Suprapubic skin (tissue), 4 donors: Measurements from ENCODE around the gene RABL2B.

Experiments used
- CTCF ChIP-seq, 2 donors: fragments of 200-600 bp in 1 of 2; fragments of 450-650 bp in 1 of 2; sonication (generic) in 1 of 2; IDR thresholded peaks; one replicate each; pipeline ENCODE4 v1.5.1; 2016 to 2019; ENCODE audit warnings: antibody characterized with exemption in 2 of 2, mild to moderate bottlenecking in 1 of 2, moderate library complexity in 1 of 2
- EP300 ChIP-seq: sonication (generic); formaldehyde crosslinking; IDR thresholded peaks from one replicate; pipeline ENCODE4 v1.6.1; 2017; ENCODE audit warnings: antibody characterized with exemption
- POLR2A ChIP-seq, 2 donors: fragments of 450-650 bp; IDR thresholded peaks; one replicate each; pipeline ENCODE4 v1.6.1; 2017; ENCODE audit warnings: antibody characterized with exemption in 2 of 2, mild to moderate bottlenecking in 2 of 2, moderate library complexity in 2 of 2
- POLR2AphosphoS5 ChIP-seq, 3 donors: sonication (generic); formaldehyde crosslinking; IDR thresholded peaks; one replicate each; pipeline ENCODE4 v1.6.1; 2017; ENCODE audit warnings: antibody characterized with exemption in 3 of 3

- no peak for TF ChIP-seq CTCF (IDR thresholded peaks at IDR 0.05)
- TF ChIP-seq POLR2A (IDR thresholded peaks at IDR 0.05): no peak
- TF ChIP-seq POLR2AphosphoS5 (IDR thresholded peaks at IDR 0.05): no peak
- TF ChIP-seq EP300: no peak
These were observed 49.1 kb downstream of the RABL2B start for GRCh38 chr22:50734343-50734771.
